ENCODE measurements around the gene IGSF9B. TPM values are rescaled to one million over a fixed set of nuclear protein-coding genes. Genes with fewer than 3 reads are reported as not detected.

Gene IGSF9B
- total RNA-seq, 2 experiments from 2014 or later: 24.3 to 27.4 TPM

GRCh38 chr11:133926466-133927246, 30.1 kb downstream of the IGSF9B start:
- CTCF ChIA-PET: interaction anchor here (1.3 to 2.8 kb wide), 6 partner anchors 21 to 212 kb away, joined by 7 to 20 read pairs (median 10); no protein-coding TSS in a partner anchor
- H3K4me1 Mint-ChIP-seq (ENCODE audit: low read depth): peaks cover 30% of the 10 kb centered on the region
- no peak overlapping the region for H3K27ac ChIP-seq (ENCODE audit: low read depth in 1 of 2, low read length in 2 of 2)
- H3K9me3 ChIP-seq (ENCODE audit: control insufficient read depth in 1 of 2, insufficient read depth in 1 of 2, low read length in 2 of 2): no peaks in the 10 kb centered on the region
- peaks cover 34% of the 10 kb centered on the region for H3K4me1 ChIP-seq (ENCODE audit: insufficient read depth, low read length)
- no peaks in the 10 kb centered on the region for H3K27me3 ChIP-seq (ENCODE audit: control insufficient read depth in 1 of 2, insufficient read depth in 2 of 2, low read length in 2 of 2)
- H3K9me3 Mint-ChIP-seq: no peaks in the 10 kb centered on the region
- H3K27me3 Mint-ChIP-seq: no peaks in the 10 kb centered on the region
- no peak overlapping the region for H3K27ac Mint-ChIP-seq
- POLR2A ChIA-PET: interaction anchor here (1.6 to 2.7 kb wide), 2 partner anchors 19 to 124 kb away, joined by 9 to 48 read pairs; no protein-coding TSS in a partner anchor
- no peak overlapping the region for H3K4me3 Mint-ChIP-seq
- H3K36me3 ChIP-seq (ENCODE audit: insufficient read depth, low read length): peaks cover 15% of the 10 kb centered on the region
- H3K4me3 ChIP-seq (ENCODE audit: low read length): no peak overlapping the region
- H3K36me3 Mint-ChIP-seq (ENCODE audit: low read depth): peaks cover 50% of the 10 kb centered on the region
- intact Hi-C loops (cut with DNase I, micrococcal nuclease): loop anchor here (1.0 to 5.0 kb wide), 6 partner anchors 19 to 213 kb away; no protein-coding TSS in a partner anchor
- ATAC-seq (ENCODE audit: poor library complexity) (no peak), DNase-seq (peak in 1 of 14 experiments; percentile 11)
- no peak for TF ChIP-seq CTCF (IDR thresholded peaks at IDR 0.05)

GRCh38 chr11:133925756-133926155, 31.0 kb downstream of the IGSF9B start:
- Histone ChIP-seq H3K27ac (ENCODE audit: low read depth in 1 of 2, low read length in 2 of 2) (no peak overlapping the region), H3K36me3 (ENCODE audit: insufficient read depth, low read length) (peaks cover 13% of the 10 kb centered on the region), H3K4me3 (ENCODE audit: low read length) (no peak overlapping the region), H3K27me3 (ENCODE audit: control insufficient read depth in 1 of 2, insufficient read depth in 2 of 2, low read length in 2 of 2) (no peaks in the 10 kb centered on the region), H3K9me3 (ENCODE audit: control insufficient read depth in 1 of 2, insufficient read depth in 1 of 2, low read length in 2 of 2) (no peaks in the 10 kb centered on the region), H3K4me1 (ENCODE audit: insufficient read depth, low read length) (peaks cover 34% of the 10 kb centered on the region)
- POLR2A ChIA-PET: no interaction called here
- no peak for TF ChIP-seq CTCF (IDR thresholded peaks at IDR 0.05)
- H3K27me3 Mint-ChIP-seq: no peaks in the 10 kb centered on the region
- H3K27ac Mint-ChIP-seq: no peak overlapping the region
- no peak for ATAC-seq (ENCODE audit: poor library complexity)
- H3K9me3 Mint-ChIP-seq: no peaks in the 10 kb centered on the region
- CTCF ChIA-PET: interaction anchor here (1.4 kb wide), 1 partner anchor 124 kb away, joined by 5 read pairs; no protein-coding TSS in a partner anchor
- peaks cover 33% of the 10 kb centered on the region for H3K4me1 Mint-ChIP-seq (ENCODE audit: low read depth)
- no peak for DNase-seq
- no peak overlapping the region for H3K4me3 Mint-ChIP-seq
- peaks cover 53% of the 10 kb centered on the region for H3K36me3 Mint-ChIP-seq (ENCODE audit: low read depth)
- intact Hi-C loops (cut with DNase I, micrococcal nuclease): loop anchor here (2.0 to 5.0 kb wide), 3 partner anchors 37 to 173 kb away; no protein-coding TSS in a partner anchor

GRCh38 chr11:133924661-133925060, 32.1 kb downstream of the IGSF9B start:
- Histone ChIP-seq H3K27ac (ENCODE audit: low read depth in 1 of 2, low read length in 2 of 2) (no peak overlapping the region), H3K4me3 (ENCODE audit: low read length) (no peak overlapping the region), H3K9me3 (ENCODE audit: control insufficient read depth in 1 of 2, insufficient read depth in 1 of 2, low read length in 2 of 2) (peaks cover 0 to 2% of the 10 kb centered on the region in 2 experiments), H3K27me3 (ENCODE audit: control insufficient read depth in 1 of 2, insufficient read depth in 2 of 2, low read length in 2 of 2) (no peaks in the 10 kb centered on the region), H3K36me3 (ENCODE audit: insufficient read depth, low read length) (peaks cover 13% of the 10 kb centered on the region), H3K4me1 (ENCODE audit: insufficient read depth, low read length) (peaks cover 29% of the 10 kb centered on the region)
- ATAC-seq (ENCODE audit: poor library complexity) (no peak), DNase-seq (no peak)
- Mint-ChIP-seq H3K4me1 (ENCODE audit: low read depth) (peaks cover 28% of the 10 kb centered on the region), H3K36me3 (ENCODE audit: low read depth) (peaks cover 53% of the 10 kb centered on the region), H3K9me3 (no peaks in the 10 kb centered on the region), H3K27me3 (no peaks in the 10 kb centered on the region), H3K4me3 (no peak overlapping the region), H3K27ac (no peak overlapping the region)
- intact Hi-C loops (cut with DNase I, micrococcal nuclease): loop anchor here (5.0 kb wide), 2 partner anchors 38 to 113 kb away; no protein-coding TSS in a partner anchor
- ChIA-PET POLR2A (no interaction called here), CTCF (interaction anchor here (1.4 kb wide), 1 partner anchor 125 kb away, joined by 5 read pairs; no protein-coding TSS in a partner anchor)
- TF ChIP-seq CTCF (IDR thresholded peaks at IDR 0.05): no peak
